Embryonic facial prominence (tissue), 1 donor: ENCODE results near the gene PPP1CB.
A peak's percentile ranks its signal among the peaks of the same experiment; 100 is the strongest.
"Not testable (repeated sequence)": the region's sequence is repeated elsewhere in the genome, so short reads cannot be mapped to it uniquely, and the experiment has no call there.

ENCODE experiments used
- DNase-seq: peaks from one replicate; pipeline ENCODE4 v3.0.0-alpha.2; 2016; ENCODE audit errors: extremely low spot score

The PPP1CB gene

DNA sequence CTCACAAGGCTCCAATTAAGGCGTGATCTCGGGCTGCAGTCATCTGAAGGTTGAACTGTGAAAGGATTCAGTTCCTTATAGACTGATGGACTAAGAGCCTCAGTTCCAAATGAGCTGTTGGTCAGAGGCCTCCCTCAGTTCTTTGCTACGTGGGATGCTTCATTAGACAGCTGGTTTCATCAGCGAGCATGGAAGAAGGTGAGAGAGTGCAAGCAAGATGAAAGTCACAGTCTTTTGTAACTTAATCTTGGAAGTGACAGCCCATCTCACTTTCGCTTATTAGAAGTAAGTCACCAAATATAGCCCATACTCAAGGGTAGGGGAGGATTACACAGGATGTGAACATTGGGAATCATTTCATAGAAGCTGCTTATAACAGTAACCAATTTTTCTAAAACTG lies 26.8 kb downstream of the PPP1CB start:
- no peak for DNase-seq

DNA sequence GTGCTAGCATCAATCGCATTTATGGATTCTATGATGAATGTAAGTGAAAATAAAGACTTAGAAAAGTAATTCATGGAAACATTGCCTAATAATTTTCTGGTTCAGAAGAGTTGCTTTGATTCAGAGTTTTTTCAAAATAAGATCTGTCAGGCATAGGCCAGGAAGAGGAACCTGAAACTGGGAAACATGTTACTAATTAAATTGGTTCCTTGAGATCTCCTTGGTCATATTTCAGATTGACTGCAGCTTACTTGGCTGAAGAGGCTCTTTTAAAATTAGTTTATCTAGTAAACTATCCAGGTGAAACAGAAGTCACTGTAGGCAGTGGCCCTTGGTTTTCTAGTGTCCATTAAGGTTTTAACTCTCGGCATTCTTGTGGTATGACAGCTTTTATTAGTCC lies 27.4 kb downstream of the PPP1CB start:
- no peak for DNase-seq

DNA sequence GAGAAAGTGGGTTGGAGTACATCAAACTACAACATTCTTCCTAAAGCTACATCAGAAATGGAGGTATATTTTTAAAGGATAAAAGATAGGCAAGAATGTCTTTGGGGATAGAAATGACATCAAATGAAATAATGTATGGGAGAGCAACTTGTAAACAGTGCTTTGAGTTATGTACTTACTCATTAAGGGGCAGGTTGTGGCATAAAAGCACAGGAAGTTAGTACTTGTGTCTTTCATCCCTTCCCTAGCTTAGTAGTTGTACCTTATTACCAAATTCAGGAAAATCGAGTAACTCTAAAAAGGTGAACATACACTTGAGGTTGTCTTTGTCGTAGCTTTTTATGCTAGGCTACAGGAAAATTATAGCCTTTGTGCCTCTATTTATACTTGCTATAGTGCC lies 28.9 kb downstream of the PPP1CB start:
- DNase-seq = no peak

DNA sequence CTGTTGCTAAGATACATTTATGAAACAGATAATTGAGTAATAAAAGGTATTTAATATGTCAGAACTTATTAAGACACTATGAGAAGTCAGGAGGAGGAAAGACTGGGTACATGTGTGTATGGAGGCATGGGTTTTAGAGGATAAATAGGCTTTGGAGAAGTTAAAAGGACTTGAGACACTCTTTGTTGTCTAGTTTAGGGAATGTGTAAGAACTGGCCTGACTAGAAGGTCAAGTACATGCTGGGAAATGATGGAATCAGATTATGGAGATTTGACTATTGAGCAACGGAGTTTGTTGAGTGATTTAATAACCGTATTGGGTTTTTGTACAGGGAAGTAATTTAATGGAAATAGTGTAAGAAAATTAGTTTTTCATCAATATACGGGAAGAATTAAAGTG lies 30.8 kb downstream of the PPP1CB start:
- no peak for DNase-seq

DNA sequence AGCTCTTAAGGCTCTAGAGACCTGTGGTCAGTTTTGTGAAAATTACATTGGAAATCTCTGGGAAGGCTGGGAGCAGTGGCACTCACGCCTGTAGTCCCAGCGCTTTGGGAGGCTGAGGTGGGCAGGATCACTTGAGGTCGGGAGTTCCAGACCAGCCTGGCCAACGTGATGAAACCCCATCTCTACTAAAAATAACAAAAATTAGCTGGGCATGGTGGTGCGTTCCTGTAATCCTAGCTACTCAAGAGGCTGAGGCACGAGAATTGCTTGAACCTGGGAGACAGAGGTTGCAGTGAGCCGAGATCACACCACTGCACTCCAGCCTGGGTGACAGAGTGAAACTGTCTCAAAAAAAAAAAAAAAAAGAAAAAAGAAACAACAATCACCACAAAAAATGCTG lies 32.9 kb downstream of the PPP1CB start:
- not testable (repeated sequence) for DNase-seq

DNA sequence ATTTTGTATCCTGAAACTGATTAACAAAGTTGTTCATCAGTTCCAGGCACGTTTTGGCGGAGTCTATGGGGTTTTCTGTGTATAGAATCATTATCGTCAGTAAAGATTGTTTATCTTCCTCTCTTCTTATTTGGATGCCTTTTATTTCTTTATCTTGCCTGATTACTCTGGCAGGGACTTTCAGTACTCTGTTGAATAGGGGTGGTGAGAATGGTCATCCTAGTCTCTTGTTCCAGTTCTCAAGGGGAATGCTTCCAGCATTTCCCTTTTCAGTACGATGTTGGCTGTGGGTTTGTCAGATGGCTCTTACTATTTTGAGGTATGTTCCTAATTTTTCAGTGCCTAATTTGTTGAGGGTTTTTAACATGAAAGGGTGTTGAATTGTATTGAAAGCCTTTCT lies 45.0 kb downstream of the PPP1CB start:
- DNase-seq = no peak

DNA sequence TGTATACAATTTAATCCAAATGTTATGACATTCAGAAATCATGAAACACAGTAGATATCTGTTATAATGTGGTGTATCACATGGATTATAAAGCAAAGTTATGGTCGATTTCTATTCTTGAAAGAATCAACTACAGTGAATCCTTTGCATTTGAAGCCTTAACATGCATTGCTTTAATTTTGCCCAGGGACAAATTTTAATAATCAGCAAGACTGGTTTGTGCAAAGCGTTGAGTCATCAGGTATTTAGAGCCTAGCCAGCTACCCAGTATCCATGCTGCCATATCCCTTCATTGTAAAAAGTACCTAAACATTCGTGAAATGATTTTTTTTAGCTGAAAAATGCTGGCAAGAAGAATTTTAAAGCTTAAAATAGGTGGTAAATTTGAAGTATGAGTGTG lies 50.1 kb downstream of the PPP1CB start:
- DNase-seq = no peak

DNA sequence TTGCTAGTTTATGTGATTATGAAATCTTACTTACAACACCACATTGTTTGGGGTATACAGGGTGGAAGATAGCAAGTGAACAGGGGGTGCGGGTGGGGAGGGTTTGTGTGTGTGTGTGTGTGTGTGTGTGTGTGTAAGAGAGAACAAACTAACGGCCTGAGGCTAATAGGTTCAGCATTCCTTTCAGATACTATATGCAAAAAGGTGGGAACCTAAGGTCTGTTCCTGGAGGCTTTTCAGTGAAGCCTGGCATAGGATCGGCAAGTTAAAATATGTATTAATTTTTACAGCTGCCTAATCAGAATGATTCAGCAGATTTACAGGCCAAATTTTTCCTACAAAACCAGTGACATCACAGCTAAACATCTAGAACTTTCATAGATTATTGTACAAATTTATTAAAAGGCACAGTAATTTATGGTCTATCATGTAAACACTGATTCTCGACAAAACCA lies 51.4 kb downstream of the PPP1CB start:
- no peak for DNase-seq

DNA sequence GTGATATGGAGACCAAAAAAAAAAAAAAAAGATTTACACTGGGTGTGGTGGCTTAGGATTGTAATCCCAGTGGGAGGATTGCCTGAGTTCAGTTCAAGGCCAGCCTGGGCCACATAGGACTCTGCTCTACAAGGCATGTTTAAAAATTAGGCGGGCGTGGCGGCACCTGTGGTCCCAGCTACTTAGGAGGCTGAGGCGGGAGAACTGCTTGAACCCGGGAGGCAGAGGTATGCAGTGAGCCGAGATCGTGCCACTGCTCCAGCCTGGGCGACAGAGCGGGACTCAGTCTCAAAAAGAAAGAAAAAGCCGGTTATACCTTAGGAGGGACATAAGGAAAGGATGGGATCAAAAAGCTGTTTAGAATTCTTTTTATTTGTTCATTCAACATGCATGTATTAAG lies 58.3 kb downstream of the PPP1CB start:
- DNase-seq = no peak

DNA sequence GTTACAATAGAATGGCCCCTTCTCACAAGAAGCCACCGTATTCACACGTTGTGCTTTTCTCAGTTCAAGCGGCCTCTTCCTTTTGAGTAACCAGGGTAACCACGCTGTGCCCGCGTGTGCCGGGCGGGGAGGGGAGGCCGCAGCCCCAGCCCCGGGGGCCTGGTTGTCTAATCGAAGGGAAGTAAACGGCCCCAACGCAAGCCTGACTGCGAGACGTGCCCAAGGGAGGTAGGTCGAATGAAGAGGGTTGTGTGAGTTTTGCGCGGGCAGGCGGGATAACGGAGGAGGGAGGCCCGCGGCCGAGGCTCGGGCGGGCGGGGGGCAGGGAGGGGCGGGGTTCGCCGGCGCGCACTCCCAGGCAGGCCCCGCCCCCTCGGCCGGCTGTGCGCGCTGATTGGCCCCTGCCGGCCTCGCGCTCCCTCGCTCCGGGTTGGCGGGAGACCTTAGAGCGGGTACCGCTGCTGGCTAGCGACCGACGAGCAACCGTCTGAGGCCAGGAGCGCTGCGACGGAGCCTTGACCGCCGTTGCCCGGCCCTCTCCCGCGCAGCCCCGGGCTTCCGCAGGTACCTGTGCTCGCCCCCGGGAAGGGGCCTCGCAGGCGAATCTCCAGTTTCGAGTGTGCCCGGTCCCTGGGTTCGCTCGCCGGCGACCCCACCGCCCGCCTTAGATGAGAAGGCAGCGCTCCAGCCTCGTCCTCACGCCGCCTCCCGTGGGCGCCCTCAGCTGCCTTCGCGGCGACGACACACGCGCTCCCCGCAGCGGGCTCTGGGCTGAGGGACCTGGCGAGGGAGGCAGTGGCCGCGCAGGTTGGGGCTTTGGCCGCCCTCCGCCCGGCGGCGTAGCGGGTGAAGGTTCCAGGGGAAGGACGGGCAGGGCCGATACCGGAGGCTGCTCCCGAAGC lies 59.0 kb downstream of the PPP1CB start, which contains the start of gene SPDYA:
Gene SPDYA (plus strand): TSS at position 451 of the 902 bp plus-strand sequence. CDS start 5,181 bp downstream, outside the sequence.
- DNase-seq = peak; percentile 30

DNA sequence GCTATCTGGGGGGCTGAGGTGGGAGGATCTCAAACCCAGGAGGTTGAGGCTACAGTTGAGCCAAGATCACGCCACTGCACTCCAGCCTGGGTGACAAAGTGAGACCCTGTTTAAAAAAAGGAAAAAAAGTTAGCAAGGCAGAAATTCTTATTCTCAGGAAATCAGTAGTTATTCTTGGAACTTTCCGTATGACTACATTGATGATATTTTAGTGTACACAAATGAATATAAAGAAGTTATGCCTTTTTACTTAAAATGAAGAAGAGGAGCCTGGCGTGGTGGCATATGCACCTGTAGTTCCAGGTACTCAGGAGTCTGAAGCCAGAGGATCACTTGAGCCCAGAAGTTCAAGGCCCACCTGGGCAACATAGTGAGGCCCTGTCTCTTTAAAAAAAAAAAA lies 66.4 kb downstream of the PPP1CB start:
- DNase-seq = no peak

DNA sequence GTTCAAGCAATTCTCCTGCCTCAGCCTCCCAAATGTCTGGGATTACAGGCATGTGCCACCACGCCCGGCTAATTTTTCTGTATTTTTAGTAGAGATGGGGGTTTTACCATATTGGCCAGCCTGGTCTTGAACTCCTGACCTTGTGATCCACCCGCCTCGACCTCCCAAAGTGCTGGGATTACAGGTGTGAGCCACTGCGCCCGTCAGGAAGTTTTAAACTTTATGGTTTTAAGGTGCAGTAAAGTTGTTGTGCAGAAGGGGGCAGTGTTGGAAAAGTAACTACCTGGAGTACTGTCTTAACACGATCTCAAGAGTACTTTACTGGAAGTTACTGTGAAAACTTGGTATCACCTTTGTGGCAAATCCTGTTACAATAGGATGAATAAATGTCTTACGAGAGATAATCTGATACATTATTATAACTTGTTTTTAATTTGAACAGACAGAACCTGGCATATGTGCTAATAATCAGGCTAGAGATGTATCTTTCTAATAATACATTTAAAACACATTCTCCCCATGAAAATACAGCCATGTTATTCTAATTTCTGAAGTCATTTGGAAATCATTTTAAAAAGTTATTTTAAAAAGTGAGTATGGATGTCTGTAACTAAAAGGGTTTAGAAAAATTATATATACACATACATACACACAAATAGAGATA lies 69.8 kb downstream of the PPP1CB start:
- DNase-seq = peak; percentile 27

DNA sequence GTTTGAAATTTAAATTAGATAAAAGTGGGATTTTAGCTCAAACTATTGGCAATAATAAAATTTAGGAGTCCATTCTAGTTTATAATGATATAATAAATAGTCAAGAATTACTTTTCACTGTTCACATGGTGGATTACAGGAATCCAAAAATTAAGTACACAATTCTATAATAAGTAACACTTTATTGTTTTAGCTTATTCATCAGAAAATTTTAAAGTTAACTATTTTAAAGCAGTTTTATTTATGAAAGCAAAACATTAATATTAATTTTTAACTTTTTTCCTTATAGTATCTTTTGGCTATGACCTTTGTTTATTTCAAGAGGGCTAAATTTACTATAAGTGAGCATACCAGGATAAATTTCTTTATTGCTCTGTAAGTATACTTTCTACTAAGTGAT lies 70.4 kb downstream of the PPP1CB start:
- DNase-seq = no peak

DNA sequence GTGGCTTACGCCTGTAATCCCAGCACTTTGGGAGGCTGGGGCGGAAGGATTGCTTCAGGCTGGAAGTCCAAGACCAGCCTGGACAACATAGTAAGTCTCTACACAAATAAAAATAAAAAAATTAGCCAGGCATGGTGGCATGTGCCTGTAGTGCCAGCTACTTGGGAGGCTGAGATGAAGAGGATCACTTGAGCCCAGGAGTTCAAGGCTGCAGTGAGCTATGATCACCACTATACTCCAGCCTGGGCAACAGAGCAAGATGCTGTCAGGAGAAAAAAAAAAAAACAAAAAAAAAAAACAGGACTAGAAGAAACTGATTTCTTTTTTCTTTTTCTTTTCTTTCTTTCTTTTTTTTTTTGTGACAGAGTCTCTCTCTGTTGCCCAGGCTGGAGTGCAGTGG lies 72.6 kb downstream of the PPP1CB start:
- DNase-seq = no peak

DNA sequence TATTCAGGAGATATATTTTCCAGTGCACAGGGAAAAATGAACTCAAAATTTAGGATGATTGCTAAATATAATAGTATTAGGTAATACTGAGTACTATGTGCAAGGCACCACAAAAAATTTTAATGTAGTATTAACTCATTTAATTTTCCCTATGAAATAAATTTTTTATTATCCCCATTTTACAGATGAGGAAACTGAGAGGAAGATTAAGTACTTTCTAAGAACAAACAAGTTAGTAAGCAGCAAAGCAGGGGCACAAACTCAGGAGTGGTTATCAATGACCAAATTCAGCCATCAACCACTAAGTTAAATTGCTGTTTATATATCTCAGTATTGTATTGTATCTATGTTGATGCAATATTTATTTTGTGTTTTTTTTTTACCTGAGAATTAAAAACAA lies 73.2 kb downstream of the PPP1CB start:
- no peak for DNase-seq

DNA sequence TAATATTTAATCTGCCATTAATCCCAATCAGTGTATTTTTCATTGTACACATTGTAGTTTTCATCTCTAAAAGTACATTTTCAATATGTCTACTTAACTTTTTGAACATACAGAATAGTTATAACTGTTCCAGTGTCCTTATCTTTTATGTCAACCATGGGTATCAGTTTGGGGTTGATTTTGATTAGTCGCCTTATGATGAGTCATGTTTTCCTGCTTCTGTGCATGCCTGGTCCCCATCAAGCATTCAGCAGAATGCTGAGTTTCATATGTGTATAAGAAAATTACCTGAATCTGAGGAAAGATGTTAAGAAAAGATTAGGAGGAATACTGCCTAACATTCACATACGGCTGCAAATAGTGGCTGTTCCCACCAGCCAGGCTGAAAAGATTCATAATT lies 76.8 kb downstream of the PPP1CB start:
- no peak for DNase-seq

DNA sequence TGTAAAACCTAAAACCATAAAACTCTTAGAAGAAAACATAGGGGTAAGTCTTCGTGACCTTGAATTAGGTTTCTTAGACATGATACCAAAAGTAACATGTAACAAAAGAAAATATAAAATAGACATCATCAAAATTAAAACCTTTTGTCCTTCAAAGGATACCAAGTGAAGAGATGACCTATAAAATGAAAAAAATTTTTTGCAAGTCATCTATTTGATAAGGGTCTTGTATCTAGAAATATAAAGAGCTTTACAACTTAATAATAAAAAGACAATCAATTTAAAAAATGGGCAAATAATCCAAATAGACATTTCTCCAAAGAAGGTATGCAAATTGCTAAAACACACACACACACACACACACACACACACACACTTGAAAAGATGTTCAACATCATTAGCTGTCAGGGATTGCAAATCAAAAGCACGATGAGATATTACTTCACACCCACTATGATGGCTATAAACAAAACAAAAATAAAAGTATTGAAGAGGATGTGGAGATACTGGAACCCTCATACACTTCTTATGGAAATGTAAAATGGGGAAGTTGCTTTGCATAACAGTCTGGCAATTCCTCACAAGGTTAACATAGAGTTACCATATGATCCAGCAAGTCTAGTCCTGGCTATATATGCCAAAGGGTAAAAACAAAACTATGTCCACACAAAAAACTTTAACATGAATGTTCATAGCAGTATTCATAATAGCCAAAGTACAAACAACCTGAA lies 82.3 kb downstream of the PPP1CB start:
- no peak for DNase-seq

DNA sequence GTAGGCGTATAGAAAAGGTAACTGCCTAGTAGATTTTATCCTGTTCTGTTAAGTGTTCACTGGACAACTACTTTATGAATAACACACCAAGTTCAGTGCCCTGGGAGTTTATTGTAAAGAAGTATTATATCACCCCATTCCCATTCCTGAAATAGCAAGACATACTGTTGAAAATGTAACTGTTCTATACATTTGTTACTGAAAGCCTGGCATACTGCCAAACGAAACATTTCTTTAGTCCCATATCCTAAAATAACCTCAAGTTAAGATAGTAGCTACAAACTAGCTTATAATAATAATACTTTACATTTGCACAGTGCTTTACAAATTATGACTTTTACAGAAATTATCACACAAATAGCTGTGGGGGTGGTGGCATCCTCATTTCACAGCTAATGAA lies 84.2 kb downstream of the PPP1CB start:
- no peak for DNase-seq

DNA sequence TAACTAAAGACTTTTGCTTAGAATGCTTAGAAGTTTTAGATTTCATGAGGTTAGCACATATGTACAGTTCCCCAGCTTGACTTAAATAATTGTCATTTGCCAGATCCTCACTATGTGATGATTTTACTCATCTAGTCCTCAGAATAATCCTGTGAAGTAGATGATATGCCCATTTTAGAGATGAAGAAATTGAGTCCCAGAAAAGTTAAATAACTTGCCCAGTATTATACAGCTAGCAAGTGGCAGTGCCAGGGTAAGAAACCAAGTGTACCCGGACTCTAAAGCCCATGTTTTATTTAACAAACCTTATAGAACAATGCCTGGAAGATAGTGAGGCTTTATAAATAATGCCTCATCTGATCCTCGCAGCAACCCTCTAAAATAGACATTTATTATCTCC lies 87.3 kb downstream of the PPP1CB start:
- no peak for DNase-seq

DNA sequence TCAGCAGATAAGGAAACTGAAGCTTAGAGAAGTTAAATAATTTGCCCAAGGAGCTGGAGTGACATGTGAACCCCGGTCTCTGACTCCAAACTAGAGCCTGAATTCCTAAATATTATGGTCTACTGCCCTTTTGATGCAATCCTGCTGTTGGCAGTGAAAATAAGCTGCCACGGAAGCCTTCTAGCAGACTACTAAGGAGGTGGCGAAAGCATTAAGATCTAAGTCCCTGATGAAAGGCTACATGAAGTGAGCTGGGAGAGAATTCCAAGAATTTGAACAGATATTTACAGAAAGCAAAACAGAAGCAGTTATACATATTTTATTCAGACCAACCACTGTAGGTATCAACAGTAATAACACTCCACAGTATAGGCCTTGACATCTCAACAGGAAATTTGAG lies 90.4 kb downstream of the PPP1CB start:
- no peak for DNase-seq
